CD4-positive, alpha-beta T cell treated with Interleukin-10 for 1 hour (primary cell): ENCODE measurements around the gene CNGA3.
"Not testable (repeated sequence)": the region's sequence is repeated elsewhere in the genome, so short reads cannot be mapped to it uniquely, and the experiment has no call there.

Experiments
- DNase-seq: peaks from one replicate; pipeline ENCODE4 v3.0.0-alpha.2; 2020

The CNGA3 gene

DNA sequence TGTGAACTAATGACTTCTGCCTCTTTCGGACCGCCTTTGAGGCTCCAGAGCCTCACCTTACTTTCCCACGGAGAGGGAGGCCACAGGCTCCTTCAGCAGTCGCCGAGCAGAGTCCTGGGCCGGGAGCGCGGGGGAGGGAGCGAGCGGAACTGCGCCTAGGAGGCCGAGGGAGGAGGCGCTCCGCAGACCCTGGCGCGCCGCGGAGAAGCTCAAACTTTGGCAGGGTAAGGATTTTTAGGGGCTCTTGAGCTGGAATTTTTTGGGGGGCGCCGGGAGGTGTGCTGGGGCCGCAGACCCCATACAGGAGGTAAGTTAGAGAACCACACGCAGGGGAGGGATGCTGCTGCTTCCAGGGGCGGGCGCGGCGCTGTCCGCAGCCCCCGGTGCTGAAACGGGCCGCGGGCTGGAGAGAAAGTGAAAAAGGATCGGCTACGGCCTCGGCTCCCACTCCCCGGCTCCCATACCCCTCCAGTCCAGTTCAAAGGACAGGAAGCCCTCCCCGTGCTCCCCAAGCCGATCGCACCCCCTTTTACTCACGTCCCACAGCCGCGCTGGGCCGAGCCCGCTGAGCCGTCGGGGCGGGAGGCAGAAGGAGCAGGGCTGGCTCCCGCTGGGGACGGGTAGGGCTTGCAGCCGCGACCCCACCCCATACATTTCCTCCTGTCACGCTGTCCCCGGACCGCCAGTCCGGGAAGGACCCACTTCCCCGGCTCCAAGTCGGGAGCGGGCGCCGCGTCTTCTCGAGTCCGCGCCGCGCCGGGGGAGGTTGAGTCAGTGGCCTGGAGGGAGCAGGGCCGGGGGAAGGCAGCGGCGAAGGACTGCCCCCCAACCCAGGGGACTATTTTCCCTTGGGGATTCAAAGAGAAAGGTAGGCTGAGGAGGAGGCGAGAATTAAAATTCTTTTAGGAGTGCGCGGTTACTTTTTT lies at the start of gene CNGA3:
Gene CNGA3, plus strand, starts transcription at position 146 of the 926 bp plus-strand sequence. CDS start 23,520 bp downstream, outside the sequence.
- DNase-seq: peak; percentile 9

DNA sequence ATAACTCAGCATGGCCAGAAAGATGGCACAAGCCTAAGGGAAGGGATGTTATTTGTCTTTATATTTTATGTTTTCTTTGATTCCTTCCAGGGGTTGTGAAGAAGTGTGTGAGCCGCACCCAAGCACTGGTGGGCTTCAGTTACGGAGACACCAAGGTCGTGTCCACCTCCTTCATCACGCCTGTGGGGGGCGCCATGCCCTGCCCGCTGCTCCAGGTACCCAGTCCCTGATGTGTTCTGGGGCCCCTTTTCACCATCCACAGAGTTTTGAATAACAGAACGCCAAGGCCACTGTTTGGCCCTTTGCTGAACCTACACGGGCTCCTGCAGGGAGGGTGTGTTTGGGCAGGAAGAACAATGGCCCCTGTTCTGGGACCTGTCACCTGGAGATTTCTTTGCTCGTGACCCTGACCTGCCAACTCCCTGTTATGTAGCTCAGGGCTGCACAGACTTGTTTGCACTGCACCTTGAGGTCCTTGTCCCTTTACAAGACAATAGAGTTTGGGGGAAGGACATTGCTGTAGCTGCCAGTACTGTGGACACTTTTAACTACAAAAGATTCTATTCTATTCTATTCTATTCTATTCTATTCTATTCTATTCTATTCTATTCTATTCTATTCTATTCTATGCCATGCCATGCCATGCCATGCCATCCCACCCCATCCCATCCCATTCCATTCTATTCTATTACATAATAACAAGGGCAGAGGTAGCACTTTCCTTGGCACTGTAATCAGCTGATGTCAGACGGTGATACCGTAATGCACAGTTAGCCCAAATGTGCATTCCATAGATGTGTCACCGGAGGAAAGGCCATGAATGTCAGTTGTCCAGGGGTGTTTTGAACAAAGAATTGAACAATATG lies 48.2 kb upstream of the CNGA3 start:
- DNase-seq: no peak

DNA sequence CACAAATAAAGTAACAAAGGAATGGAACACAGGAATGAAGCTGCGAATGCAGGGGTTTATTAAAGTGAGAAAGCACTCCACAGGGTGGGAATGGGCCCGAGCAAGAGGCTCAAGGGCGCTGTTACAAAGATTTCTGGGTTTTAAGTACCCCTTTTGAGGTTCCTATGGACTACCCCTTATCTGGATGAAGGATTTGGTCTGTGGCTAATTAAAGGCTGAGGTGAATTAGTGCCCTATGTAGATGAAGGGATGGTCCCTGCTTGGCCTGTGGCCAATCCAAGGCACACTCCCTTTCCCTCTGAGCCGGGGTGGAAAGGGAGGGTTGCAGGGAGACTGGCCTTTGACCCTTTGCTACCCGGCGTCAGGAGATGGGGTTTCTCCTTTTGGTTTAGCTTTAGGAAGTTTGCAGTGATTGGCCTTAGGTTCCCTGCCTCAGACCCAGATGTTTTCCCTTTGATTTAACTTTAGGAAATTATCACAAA lies 47.5 kb upstream of the CNGA3 start:
- no peak for DNase-seq

DNA sequence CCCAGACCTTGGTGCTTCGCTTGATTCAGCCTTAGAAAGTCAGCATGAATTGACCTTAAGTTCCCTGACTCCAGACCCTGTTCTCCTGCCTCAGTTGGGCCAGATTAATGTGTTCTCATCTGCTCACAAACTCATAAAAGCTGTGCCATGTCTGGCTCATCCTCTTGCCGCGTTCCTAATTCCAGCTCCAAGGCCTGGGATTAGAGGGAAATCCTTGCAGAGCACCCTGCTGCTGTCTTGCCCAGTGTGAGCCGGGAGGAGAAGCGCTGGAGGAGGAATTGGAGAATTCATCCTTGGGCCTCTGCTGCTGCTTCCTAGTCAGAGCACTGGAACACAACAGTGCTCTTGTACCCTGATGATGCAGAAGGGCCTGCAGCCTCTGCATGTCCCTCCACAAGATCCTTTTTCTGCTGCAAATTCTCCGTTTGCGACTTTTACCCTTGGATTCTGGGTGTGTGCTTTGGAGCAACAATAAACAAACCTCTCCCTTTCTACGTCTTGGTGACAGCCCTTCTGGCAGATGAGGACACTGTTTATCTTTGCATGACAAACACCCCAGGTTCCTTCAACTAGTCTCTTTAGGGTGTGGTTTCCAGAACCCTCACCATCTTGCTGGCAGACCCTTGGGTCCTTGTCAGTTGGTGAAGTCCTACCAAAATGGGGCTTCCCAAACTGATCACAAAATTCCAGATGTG lies 46.9 kb upstream of the CNGA3 start:
- no peak for DNase-seq

DNA sequence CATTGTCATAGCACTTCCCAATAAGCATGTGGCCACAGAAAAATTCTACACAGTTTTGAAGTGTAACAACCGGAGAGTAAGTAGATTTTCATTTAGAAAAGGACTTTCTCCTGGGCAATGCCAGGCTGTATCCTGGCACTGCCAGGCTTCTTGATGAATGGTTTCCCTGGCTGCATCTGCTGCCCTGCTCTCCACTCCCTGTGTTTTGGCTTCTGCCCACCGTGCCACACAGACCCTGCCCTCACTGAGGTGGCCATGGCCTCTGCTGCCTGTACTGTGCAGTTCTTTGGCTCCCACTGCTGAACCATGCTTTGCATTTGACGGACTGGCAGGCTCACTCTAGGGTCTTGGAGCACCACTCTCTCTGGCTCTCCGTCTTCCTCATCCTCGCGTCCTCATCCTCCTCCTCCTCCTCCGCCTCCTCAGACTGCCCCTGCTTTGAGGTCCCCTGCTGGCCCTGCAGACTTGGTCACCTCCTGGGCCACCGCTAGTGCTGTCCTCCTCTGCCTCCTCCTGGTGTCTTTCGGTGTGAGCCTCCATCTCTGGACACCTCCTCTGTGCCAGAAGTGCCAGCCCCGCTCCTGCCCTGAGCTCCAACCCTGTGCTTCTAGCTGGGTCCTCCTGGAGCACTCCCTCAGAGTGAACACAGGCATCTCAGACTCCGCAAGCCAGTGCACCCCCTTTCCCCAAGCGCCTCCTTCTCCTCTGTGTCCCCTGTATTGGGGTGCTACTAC lies 45.9 kb upstream of the CNGA3 start:
- DNase-seq: no peak

DNA sequence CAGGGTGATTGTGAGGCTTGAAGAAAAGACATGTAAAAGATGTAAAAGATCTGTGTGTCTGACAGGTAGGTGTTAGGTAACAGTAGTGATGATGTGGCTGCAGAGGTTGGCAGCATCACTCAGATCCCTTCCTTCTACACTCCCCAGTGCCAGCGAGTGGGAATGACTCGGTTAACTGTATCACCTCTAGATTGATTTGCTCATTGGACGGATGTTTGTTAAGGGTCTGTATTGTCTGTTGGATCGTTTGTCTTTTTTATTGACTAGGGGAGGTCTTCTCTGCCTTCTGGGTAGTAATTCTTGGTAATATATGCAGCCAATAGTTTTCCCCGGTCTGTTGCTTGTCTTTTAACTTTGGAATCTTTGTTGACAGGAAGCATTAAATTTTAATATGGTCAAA lies 44.8 kb upstream of the CNGA3 start:
- DNase-seq: no peak

DNA sequence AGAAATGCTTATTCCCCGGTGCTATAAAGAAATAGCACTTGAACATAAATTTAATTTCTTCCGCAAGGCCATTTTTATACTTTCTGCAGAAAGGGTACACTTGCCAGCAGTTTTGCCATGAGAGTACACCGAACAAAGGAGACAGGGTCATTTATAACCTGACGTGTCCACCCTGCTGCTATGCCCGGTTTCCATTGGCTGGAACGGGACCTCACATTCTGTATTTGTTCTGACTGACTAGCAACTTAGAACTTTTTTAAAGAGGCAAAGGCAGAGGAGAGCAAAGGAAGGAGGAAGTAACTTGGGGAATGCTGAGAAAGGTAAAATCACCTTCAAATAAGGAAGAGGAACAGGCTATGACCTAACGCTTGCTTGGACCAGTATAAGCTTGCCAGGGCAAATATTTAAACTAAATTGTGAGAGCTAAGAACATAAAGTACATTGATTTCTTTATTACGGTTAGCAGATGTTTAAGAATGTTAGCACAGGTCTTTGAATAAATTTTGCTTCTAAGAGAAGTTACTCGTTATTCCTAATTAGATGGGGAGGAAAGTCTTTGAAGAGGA lies 39.0 kb upstream of the CNGA3 start:
- not testable (repeated sequence) for DNase-seq

DNA sequence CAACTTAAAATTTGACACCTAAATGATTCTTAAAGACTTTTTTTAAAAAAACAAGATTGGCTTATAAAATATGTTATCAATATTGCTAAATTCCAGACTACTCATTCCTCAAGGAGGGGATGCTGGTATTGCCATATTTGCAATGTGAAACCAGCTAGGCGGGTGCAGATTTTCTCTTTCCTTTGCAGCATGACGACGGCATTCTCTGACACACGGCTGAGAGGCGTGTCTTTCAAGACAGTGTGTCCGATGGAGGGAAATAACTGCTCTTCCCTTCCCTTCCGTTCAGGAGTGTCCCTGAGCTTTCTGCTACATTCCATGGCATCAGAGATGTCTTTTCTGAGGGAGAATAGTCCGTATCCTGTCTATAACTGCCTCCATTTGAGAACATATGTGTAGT lies 38.2 kb upstream of the CNGA3 start:
- DNase-seq: no peak

DNA sequence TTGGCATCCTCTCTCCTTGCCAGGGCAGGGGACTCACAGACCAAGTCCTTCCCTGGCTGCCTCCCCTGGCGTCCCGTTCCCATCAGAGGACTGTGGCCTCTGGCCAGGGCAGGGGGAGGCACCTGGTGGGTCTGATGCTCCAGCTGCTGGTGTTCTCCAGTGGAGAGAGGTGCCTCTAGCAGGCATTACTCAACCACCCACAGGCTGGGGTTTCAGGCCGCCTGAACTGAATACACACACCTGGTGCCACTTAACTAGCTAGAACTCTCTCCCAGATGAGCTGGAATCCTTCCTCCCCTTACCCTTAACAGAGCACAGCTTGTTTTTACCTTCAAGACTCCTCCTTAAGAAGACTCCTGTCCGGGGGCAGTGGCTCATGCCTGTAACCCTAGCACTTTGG lies 37.7 kb upstream of the CNGA3 start:
- DNase-seq: no peak

DNA sequence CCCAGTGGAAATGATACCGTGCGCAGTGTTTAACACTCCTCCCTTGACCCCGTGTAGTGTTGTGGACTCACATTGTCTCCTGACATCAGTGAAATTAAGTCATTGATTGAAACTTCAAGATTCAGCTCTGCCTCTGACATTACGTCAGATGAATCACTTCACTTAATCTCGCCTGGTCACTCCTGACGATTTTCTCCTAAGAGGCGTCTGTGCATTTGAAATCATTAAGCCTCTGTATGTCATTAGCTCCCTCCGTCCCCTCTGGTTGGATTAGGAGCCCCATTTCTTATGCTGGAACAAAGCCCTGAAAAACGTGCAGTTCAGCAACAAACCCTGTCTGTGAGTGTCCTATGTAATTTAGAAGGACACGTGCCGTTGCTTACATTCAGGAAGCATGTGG lies 36.7 kb upstream of the CNGA3 start:
- no peak for DNase-seq

DNA sequence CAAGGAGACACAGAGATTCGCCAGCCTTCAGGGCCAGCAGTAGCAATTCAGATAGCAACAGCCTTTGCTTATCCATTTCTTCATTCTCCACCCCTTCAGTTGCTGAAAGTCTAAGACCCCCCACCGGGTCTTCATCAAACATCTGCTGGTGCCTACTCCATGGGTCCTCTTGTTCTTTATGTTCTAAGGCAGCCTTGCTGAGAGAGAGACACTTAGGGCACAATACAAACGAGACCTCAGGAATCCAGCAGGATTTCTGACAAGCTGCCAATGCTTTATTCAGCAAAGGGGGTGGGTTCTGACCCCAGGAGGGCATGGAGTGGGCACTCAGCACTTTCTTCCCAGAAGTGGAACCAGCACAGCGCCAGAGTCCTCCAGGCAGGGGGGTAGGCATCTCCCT lies 36.2 kb upstream of the CNGA3 start:
- DNase-seq: no peak

DNA sequence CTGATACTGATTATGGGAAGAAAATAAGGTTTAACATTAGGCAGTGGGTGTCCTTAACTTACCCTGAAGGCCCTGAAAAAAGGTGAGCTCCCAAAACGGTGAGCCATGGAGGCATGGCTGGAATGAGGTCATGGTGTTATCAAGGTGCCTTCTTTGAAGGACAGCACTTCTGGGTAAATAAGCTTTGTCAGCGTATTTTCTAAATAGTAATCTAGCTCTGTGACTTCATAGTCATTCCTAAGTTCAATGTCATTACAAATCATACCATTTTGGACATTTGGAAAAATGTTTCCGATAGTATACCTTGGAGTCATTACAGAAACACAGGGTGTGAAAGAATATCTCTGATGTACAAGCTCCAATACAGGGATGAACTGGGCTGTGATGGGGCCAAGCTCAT lies 35.2 kb upstream of the CNGA3 start:
- no peak for DNase-seq

DNA sequence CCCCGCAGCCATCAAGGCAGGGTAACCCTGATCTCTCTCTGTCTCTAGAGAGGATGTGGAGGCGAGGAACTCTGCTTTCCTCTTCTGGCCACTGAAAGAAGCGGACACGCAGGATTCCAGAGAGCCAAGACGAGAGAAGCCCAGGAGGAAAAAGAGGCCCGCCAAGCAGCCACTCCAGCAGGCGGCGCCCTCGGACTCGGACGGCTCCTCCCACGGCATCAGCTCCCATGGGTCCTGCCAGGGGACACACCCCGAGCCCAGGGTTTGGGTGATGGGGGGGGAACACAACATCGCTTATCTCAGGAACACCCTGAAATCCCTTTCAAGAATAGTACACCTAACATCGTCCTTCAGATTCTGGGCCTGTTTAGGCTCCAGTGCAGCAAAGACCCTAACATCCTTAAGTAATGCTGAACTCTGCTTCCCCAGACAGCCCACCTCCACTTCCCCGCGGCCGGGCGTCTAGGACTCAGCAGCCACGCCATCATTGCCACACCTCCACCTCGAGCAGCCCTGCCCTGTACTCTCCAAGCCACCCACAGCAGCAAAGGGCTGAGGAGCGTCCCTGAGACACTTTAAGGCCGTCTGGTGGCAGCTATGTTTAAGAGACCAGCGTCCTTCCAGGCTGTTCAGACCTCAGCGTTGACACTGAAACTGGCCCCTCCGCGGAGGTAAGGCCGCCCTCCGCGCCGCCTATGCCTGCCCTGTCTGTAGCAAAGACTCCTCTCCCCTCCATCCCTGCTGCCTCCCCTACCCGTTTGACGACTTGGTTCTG lies 34.3 kb upstream of the CNGA3 start:
- no peak for DNase-seq

DNA sequence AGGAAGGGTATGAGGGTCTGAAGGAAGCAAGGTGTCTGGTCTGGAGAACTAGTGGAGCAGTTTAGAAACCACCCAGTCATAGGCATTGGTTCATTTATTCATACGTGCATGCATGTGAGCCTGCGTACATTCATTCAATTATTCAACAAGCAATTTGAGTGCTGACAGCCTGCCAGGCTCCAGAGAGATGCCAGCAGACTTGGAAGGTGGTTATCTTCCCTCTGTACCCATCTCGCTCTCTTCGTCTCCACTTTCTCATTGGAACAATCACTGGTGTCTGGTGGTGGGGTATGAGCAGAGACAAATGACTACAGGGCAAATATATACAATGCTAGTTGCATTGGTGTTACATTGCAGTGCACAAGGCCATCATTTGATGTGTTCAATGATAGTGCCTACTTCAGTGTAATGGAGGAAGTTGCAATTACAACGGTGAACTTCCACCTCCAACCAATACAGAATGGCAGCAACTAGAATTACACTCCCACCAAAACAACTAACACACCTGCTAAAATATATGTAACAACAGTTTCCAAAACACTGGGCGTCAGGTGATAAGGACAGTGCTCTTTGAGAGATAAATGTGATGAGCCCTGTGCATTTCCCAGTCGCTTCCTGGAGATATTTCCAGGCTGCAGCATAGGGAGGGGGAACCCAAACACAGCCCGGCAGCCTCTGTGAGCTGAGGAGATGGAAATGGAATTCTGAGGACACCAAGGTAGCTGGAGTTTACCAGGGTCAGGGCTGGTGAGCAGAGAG lies 32.6 kb upstream of the CNGA3 start:
- DNase-seq: no peak

DNA sequence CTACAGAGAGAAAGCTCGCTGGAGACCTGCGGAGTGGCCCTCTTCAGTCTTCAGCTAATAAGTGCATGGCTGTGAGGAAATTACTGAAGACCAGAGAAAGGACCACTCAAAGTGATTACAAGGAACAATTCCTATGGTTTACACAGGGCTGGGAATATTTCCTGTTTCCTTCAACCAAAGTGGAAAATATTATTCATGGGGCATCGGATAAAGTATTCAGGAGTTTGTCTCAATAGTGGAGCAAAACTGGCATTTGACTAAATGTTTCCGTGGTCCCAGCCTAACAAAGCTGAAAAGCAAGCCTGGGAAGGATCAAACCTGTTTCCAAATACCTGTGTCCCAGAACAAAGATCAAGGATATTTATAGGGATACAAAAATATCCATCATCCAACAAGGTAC lies 32.0 kb upstream of the CNGA3 start:
- no peak for DNase-seq

DNA sequence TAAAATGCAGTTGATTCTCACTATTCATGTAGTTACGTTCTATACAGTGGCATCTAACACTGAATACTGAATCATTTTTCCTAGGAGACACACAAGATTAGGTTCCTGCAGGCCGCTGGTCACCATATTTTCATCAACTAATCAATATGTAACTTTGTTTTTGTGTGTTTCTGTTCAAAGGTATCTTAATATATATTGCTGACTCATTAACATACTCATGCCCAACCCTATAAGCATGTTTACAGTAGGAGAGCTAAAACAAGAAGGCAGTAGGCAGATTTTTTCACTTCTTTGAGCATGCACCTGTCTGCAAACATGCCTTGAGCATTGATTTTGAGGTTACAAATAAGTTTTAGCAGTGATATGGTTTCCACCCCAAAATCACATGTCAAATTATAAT lies 30.3 kb upstream of the CNGA3 start:
- no peak for DNase-seq

DNA sequence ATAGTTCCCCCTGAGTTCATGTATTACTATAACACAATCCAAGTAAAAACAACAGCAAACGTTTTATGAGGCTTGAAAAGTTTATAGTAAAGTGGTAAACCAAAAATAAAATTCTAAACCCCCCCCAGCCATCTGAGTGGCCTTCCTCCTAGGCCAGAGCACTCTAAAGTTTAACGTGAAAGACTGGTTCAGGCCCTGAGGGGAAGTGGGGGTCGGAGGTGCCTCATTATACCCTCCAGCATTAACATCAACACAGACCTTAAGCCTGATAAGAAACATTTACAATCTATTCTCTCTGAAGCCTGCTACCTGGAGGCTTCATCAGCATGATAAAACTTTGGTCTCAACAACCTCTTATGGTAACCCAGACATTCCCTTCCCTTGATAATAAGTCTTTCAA lies 29.0 kb upstream of the CNGA3 start:
- DNase-seq: no peak

DNA sequence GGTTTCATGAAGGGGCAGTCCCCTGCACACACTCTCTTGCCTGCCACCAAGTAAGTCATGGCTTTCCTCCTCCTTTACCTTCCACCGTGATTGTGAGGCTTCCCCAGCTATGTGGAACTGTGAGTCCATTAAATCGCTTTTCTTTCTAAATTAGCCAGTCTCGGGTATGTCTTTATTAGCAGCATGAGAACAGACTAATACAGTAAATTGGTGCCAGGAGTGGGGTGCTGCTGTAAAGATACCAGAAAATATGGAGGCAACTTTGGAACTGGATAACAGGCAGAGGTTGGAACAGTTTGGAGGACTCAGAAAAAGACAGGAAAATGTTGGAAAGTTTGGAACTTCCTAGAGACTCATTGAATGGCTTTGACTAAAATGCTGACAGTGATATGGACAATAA lies 26.1 kb upstream of the CNGA3 start:
- DNase-seq: not testable (repeated sequence)

DNA sequence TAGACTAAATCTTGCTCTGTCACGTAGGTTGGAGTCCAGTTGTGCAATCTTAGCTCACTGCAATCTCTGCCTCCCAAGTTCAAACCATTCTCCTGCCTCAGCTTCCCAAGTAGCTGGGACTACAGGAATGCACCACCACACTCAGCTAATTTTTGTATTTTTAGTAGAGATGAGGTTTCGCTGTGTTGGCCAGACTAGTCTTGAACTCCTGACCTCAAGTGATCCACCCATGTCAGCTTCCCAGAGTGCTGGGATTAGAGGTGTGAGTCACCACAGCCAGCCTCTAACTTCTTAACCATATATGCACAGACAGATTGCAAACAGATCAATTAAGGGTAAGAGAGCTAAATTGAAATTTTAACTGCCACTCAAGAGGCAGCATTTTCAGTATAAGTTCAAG lies 22.1 kb upstream of the CNGA3 start:
- DNase-seq: no peak

DNA sequence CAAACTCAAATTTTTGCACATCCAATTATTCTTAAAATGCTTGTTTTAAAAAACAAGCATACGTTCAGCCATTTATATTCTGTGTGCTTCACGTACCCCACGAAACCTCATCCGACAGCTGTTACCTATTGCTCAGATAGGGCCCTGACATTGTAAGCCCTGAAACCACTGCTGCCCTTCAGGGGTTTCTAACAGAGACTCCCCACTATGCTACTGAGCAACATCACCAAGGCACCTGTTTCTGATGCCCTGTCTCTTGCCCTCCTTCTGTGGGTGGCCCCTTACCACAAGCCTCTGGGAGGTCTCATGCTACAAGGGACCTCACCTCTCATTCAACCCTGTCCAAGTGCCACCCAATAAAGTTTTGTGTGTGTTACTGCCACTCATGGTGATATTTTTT lies 18.5 kb upstream of the CNGA3 start:
- DNase-seq: no peak

DNA sequence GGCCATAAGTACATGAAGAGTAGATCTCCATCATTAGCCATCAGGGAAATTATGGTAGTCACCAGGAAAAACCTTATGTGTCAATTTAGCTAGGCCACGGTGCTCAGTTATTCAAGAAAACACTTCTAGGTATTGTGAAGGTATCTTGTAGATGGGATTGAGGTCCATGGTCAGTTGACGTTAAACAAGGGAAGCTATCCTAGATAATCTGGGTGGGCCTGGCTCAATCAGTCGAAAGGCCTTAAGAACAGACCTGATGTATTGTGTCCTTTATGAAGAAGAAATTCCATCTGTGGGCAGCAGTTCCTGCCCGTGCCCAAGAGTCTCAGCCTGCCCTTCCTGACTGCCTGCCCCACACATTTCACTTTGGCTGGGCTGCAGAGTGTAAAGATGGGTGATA lies 16.7 kb upstream of the CNGA3 start:
- DNase-seq: no peak
